ENCODE results near the gene RBBP4. TPM values are rescaled to one million over a fixed set of nuclear protein-coding genes. Genes with fewer than 3 reads are reported as not detected.

The RBBP4 gene
- total and polyA plus RNA-seq, 2 of the 13 experiments (the other 11 are each of a cell fraction or from before 2014, with no cell fraction given): 64.4 to 166 TPM

- TF ChIP-seq MED1 (CRISPR knock-in tag; IDR thresholded peaks at IDR 0.05) (no peak; the same call in 1 of the 2 replicates), KIAA2018 (CRISPR knock-in tag; IDR thresholded peaks at IDR 0.05; ENCODE audit: borderline replicate concordance) (no peak), MBD4 (IDR thresholded peaks at IDR 0.05; ENCODE audit: borderline replicate concordance, low read length) (no peak), NR2C2 (CRISPR knock-in tag; IDR thresholded peaks at IDR 0.05; ENCODE audit: borderline replicate concordance) (peak; percentile 58; the same call in 1 of the 2 replicates), TBL1XR1 (IDR thresholded peaks at IDR 0.05; ENCODE audit: borderline replicate concordance, low read length, partially characterized antibody) (no peak), FOXJ3 (CRISPR knock-in tag; IDR thresholded peaks at IDR 0.05; ENCODE audit: borderline replicate concordance) (no peak; the same call in 1 of the 2 replicates), ZFP91 (CRISPR knock-in tag; IDR thresholded peaks at IDR 0.05; ENCODE audit: borderline replicate concordance) (peak; percentile 100), DRAP1 (CRISPR knock-in tag; IDR thresholded peaks at IDR 0.05) (peak; percentile 61; the same call in 1 of the 2 replicates), TEAD2 (CRISPR knock-in tag; IDR thresholded peaks at IDR 0.05) (no peak), ZNF317 (CRISPR knock-in tag; IDR thresholded peaks at IDR 0.05) (no peak), ZFP36 (IDR thresholded peaks at IDR 0.05; ENCODE audit: borderline replicate concordance, low read depth, low read length, partially characterized antibody) (no peak), ESRRA (CRISPR knock-in tag; IDR thresholded peaks at IDR 0.05; ENCODE audit: low read depth) (no peak), ZNF225 (CRISPR knock-in tag; IDR thresholded peaks at IDR 0.05) (no peak), POGK (CRISPR knock-in tag; conservative IDR thresholded peaks at IDR 0.05) (peak; percentile 22; the same call in 1 of the 2 replicates), RARG (CRISPR knock-in tag; IDR thresholded peaks at IDR 0.05; ENCODE audit: low read depth) (no peak), KLF11 (CRISPR knock-in tag; IDR thresholded peaks at IDR 0.05) (no peak), RBM39 (IDR thresholded peaks at IDR 0.05; ENCODE audit: low read depth, low read length, poor library complexity, severe bottlenecking) (no peak), ZNF530 (CRISPR knock-in tag; IDR thresholded peaks at IDR 0.05; ENCODE audit: low read depth) (no peak)
These were observed 708 bp upstream of the RBBP4 start, which contains the start of gene ZBTB8OS (continued) for GRCh38 chr1:32650248-32650751.
